ENCODE results near the gene TTC32.
A peak's percentile ranks its signal among the peaks of the same experiment; 100 is the strongest.

Gene TTC32

DNA sequence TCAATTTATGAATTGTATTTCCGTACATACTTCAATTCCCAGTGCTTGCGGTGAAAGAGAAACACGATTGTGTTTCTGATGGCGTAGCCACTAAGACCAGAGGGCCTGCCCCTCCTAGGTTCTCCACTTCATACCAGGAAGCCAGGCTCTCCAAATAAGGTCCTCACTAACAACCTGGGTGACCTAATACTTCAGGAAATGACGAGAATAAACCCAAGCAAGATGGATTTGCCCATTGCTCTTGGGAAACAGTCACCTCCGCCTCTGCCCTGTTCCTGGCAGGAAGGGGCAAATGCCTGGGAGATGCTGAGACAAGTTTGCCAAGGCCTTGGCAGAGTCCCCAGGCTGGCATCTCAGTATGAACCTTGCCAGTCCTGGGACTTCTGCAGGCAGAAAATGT lies 41.8 kb downstream of the TTC32 start:
- H3K27ac Mint-ChIP-seq = no peak overlapping the region
- H3K4me1 Mint-ChIP-seq = peaks cover 4 to 11% of the 10 kb centered on the region in 2 donors
- DNase-seq = no peak

GRCh38 chr2:19859565-19859964 lies 42.2 kb downstream of the TTC32 start:
- H3K9me3 Mint-ChIP-seq = no peaks in the 10 kb centered on the region
- ATAC-seq (replicated peaks) (no peak), DNase-seq (no peak)
- peaks cover 14 to 23% of the 10 kb centered on the region in 2 donors for H3K27me3 Mint-ChIP-seq
- H3K4me1 Mint-ChIP-seq = peaks cover under 1 to 7% of the 10 kb centered on the region in 2 donors
- H3K4me3 Mint-ChIP-seq = no peak overlapping the region
- no peak overlapping the region for H3K27ac Mint-ChIP-seq
- H3K36me3 Mint-ChIP-seq = no peaks in the 10 kb centered on the region

More for the DNA sequence above, 41.8 kb downstream of the TTC32 start:
- no peak overlapping the region for H3K4me3 Mint-ChIP-seq
- H3K36me3 Mint-ChIP-seq = no peaks in the 10 kb centered on the region
- no peak for ATAC-seq (replicated peaks)
- no peaks in the 10 kb centered on the region for H3K9me3 Mint-ChIP-seq
- H3K27me3 Mint-ChIP-seq = peaks cover 14 to 23% of the 10 kb centered on the region in 2 donors

DNA sequence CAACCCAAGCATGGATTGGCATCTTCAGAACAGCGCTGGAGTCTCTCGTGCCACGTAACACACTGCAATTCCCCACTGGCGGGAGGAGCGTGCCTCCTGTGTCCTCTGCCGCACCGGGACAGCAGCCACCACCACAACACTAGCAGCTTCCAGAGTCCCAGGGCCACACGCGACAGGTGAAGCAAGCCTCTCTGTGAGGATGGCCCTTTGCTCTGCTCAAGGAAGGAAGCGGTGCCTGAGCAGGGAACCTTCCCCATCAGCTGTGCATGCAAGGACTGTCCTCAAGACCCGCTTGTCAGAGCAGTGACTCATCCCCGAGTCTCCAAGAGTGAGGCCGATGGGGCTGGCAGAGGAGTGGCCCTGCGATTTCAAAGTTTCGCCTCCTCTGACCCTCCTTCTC lies 44.0 kb downstream of the TTC32 start:
- Mint-ChIP-seq H3K27me3 (peaks cover 9 to 20% of the 10 kb centered on the region in 2 donors), H3K27ac (no peak overlapping the region), H3K9me3 (no peaks in the 10 kb centered on the region), H3K36me3 (no peaks in the 10 kb centered on the region), H3K4me3 (no peak overlapping the region), H3K4me1 (no peaks in the 10 kb centered on the region)
- ATAC-seq (replicated peaks) (no peak), DNase-seq (no peak)

GRCh38 chr2:19857100-19857499 lies 44.7 kb downstream of the TTC32 start:
- Mint-ChIP-seq H3K9me3 (no peaks in the 10 kb centered on the region), H3K27ac (no peak overlapping the region)

DNA sequence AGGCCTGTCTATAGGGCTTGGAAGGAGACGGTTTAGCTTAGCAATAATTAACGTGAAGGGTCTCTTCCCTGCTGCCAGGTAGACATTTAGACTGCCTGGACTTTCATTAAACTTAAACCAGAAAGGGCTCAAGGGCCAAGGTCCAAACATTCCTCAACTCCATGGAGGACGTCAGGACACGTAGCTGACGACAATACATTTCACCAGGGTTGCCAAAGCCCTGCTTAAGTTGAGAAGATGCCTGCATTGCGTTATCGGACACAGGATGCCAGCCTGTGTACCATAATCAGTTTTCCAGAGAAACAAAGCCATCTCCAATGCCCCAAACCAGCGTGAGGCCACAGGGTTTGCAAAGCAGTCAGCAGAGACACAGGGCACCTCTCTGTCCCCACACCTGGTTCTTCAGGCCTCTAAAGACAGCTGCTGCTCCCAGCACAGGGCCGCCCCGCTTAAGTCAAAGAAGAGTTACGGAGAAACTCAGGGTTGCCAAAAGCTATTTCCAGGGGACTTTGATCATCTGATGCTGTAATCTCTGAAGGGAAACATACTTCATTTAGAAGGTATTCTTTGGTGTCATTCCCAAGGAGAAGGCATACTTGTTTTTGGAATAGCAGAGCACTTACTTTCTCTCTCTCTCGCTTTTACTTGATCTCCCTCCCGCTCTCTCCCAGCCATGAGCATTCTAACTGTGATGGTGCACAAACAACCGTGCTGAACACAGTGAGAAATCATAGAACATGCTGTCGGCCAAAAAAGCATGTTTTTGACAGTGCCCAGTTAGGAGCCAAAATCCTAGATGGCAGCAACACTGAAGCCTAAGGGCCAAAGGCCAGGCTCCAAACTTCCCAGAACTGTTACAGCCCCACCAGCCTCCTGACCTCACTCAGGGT lies 46.0 kb downstream of the TTC32 start:
- DNase-seq (no peak), ATAC-seq (replicated peaks) (no peak)
- H3K36me3 Mint-ChIP-seq = no peaks in the 10 kb centered on the region
- no peaks in the 10 kb centered on the region for H3K4me1 Mint-ChIP-seq
- no peaks in the 10 kb centered on the region for H3K9me3 Mint-ChIP-seq
- no peak overlapping the region for H3K27ac Mint-ChIP-seq
- peaks cover 8 to 13% of the 10 kb centered on the region in 2 donors for H3K27me3 Mint-ChIP-seq
- no peak overlapping the region for H3K4me3 Mint-ChIP-seq

More at GRCh38 chr2:19857100-19857499, 44.7 kb downstream of the TTC32 start:
- ATAC-seq (replicated peaks) (no peak), DNase-seq (no peak)
- no peaks in the 10 kb centered on the region for H3K4me1 Mint-ChIP-seq
- H3K36me3 Mint-ChIP-seq = no peaks in the 10 kb centered on the region
- peaks cover 8 to 16% of the 10 kb centered on the region in 2 donors for H3K27me3 Mint-ChIP-seq
- no peak overlapping the region for H3K4me3 Mint-ChIP-seq

- Mint-ChIP-seq H3K36me3 (no peaks in the 10 kb centered on the region), H3K4me3 (no peak overlapping the region), H3K27me3 (peaks cover 4 to 15% of the 10 kb centered on the region in 2 donors), H3K4me1 (no peaks in the 10 kb centered on the region), H3K27ac (no peak overlapping the region), H3K9me3 (no peaks in the 10 kb centered on the region)
- DNase-seq (no peak), ATAC-seq (replicated peaks) (no peak)
Measured at GRCh38 chr2:19854596-19855541, 46.9 kb downstream of the TTC32 start.

DNA sequence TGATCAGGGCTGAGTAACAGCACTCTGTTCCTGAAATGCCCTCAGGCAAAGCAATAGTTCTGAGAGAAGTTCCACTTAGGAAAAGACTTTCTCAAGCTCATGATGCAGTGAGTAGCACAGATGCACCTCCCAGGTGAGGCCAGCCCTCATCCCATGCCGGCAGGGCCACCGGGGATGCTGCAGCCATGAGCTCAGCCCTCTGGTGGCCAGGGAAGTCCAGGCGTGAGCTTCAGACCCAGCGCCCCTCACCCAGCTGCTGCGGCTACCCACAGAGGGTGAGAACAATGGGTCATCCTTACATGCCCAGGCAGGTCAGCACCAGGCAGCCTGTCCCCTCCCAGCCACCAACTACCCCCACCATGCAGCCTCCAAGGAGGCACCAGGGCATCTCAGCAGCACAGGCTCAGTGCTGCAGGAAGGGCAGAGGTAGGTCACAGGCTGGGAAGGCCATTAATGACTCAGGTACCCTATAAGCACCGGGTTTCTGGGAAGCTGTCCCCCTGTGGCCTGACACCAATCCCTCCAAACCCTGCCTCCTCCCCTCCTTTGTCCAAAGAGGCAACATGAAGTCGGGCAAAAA lies 50.6 kb downstream of the TTC32 start:
- Mint-ChIP-seq H3K4me3 (no peak overlapping the region), H3K36me3 (no peaks in the 10 kb centered on the region), H3K4me1 (no peaks in the 10 kb centered on the region), H3K9me3 (peaks cover 0 to 2% of the 10 kb centered on the region in 2 donors), H3K27me3 (peaks cover 0 to 5% of the 10 kb centered on the region in 2 donors), H3K27ac (no peak overlapping the region)
- ATAC-seq (replicated peaks) = peak in 1 of 2 donors; percentile 30
- DNase-seq = no peak

DNA sequence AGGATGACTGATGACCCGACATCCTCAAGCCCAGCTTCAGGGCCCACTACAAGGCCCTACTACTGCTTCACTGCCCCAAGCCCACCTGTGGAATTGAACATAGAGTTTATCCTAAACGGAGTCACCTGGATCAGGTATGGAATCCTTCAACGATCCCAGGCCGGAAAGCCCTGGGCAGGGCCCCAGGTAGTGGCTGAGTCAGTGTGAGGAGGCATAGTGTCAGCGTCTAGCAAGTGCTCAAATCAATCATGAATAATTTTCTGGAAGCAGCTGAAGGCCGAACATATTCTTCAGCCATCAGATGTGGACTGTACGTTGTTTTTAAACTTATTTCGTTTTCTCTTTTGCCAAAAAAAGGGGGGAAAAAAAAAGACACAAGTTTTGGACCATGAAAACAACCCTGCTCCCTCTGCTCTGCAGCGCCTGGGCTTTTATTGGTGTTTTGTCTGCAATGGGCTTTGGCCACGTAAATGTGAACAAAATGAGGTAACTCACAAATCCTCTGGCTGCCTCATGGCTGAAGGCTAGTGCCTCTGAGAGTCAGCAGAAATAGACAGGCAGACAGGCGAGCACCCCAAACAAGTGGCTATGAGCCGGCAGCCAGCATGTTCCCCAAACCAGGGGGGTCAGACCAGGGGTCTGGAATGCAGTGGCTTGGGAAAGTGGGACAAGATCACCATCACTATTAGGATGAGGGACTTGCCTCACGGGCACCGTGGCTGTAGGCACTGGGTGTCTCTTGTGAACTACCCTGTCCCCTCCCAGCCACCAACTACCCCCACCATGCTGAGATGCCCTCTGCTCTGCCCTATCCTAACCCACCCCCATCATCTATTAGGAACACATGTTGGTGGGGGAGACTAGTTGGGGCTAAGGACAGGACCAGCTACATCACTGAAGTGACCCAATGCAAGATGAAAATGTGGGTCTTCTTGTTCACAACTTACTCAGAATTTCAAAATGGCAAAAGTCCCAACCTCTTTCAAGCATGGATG lies 51.4 kb downstream of the TTC32 start:
- H3K27me3 Mint-ChIP-seq = peaks cover 0 to 10% of the 10 kb centered on the region in 2 donors
- no peak overlapping the region for H3K4me3 Mint-ChIP-seq
- H3K4me1 Mint-ChIP-seq = no peaks in the 10 kb centered on the region
- peaks cover 0 to 2% of the 10 kb centered on the region in 2 donors for H3K9me3 Mint-ChIP-seq
- H3K27ac Mint-ChIP-seq = no peak overlapping the region
- DNase-seq (no peak), ATAC-seq (replicated peaks) (no peak)
- H3K36me3 Mint-ChIP-seq = no peaks in the 10 kb centered on the region

GRCh38 chr2:19848952-19849351 lies 52.8 kb downstream of the TTC32 start:
- Mint-ChIP-seq H3K27me3 (peaks cover 10 to 21% of the 10 kb centered on the region in 2 donors), H3K27ac (no peak overlapping the region), H3K4me1 (no peaks in the 10 kb centered on the region), H3K4me3 (no peak overlapping the region), H3K36me3 (no peaks in the 10 kb centered on the region), H3K9me3 (peaks cover 0 to 2% of the 10 kb centered on the region in 2 donors)
- DNase-seq = no peak
- no peak for ATAC-seq (replicated peaks)

GRCh38 chr2:19848029-19848750 lies 53.6 kb downstream of the TTC32 start:
- Mint-ChIP-seq H3K27ac (no peak overlapping the region), H3K4me3 (no peak overlapping the region), H3K4me1 (no peaks in the 10 kb centered on the region), H3K9me3 (peaks cover 0 to 2% of the 10 kb centered on the region in 2 donors), H3K27me3 (peaks cover 13 to 25% of the 10 kb centered on the region in 2 donors), H3K36me3 (no peaks in the 10 kb centered on the region)
- no peak for ATAC-seq (replicated peaks)
- no peak for DNase-seq

DNA sequence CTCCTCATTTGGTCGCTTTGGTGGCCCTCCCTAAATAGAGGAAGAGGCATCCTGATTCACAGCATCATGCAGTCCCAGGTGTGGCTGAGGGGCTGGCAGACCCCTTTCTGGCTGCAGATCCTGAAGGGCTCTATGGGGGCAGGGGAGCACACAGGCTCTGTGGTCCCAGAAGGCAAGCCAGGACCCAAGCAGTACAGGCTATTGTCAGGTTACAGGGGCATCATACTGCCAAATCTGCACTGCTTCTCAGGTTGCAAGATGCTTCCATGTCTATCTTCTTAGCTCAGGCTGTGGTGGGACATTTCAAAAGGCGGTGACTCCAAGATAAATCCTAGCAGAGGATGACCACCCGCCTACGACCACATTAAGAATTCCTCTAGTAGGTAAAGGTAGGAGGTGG lies 54.3 kb downstream of the TTC32 start:
- H3K27me3 Mint-ChIP-seq = peaks cover 13 to 25% of the 10 kb centered on the region in 2 donors
- ATAC-seq (replicated peaks) (no peak), DNase-seq (no peak)
- no peak overlapping the region for H3K4me3 Mint-ChIP-seq
- H3K4me1 Mint-ChIP-seq = no peaks in the 10 kb centered on the region
- H3K36me3 Mint-ChIP-seq = no peaks in the 10 kb centered on the region
- peaks cover 0 to 2% of the 10 kb centered on the region in 2 donors for H3K9me3 Mint-ChIP-seq
- H3K27ac Mint-ChIP-seq = no peak overlapping the region
